HEK293 (cell line): ENCODE data around the gene DRG1.

Source experiments
- ZNF530 ChIP-seq: fragments of 450-650 bp; formaldehyde crosslinking; IDR thresholded peaks from 2 replicates; pipeline ENCODE4 v1.5.1; 2016; ENCODE audit warnings: low read depth, missing biosample characterization, missing genetic modification characterization
- TF ChIP-seq, protein P1 (sequence below): fragments of 450-650 bp; formaldehyde crosslinking; IDR thresholded peaks from 2 replicates; pipeline ENCODE4 v1.5.1; 2016; ENCODE audit warnings: missing biosample characterization, missing genetic modification characterization

DNA sequence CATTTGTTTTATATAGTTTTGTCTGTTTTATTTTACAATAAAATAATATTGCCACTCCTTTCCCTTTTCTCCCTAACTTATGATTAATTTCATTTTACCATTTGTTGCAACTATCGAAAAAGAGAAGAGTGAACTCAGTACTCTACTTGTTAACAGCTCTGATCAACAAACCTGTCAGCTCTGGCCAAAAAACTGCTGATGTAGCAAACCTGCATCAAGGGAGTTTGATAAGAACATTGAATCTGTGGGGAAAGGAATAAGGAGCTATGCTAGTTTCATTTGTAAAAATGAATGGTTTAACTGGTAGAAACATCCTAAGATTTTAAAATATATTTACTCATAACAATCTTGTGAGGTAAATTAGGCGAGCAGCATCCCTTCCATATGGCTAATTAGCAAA is 47.4 kb downstream of the DRG1 start:
- TF ChIP-seq, protein P1, sequence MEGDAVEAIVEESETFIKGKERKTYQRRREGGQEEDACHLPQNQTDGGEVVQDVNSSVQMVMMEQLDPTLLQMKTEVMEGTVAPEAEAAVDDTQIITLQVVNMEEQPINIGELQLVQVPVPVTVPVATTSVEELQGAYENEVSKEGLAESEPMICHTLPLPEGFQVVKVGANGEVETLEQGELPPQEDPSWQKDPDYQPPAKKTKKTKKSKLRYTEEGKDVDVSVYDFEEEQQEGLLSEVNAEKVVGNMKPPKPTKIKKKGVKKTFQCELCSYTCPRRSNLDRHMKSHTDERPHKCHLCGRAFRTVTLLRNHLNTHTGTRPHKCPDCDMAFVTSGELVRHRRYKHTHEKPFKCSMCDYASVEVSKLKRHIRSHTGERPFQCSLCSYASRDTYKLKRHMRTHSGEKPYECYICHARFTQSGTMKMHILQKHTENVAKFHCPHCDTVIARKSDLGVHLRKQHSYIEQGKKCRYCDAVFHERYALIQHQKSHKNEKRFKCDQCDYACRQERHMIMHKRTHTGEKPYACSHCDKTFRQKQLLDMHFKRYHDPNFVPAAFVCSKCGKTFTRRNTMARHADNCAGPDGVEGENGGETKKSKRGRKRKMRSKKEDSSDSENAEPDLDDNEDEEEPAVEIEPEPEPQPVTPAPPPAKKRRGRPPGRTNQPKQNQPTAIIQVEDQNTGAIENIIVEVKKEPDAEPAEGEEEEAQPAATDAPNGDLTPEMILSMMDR (tag by site-specific recombination), result no peak
- TF ChIP-seq ZNF530, result no peak
